Keratinocyte (primary cell): Measurements from ENCODE around the gene CCDC182. TPM values are rescaled to one million over a fixed set of nuclear protein-coding genes. Genes with fewer than 3 reads are reported as not detected.

Experiments used
- DNase-seq: peaks from one replicate; pipeline ENCODE4 v3.0.0-alpha.2; 2011; ENCODE audit warnings: low read depth, missing footprints, low spot score
- FAIRE-seq: peaks from 2 replicates; lab custom pipeline; 2011; peaks lifted over from hg19 to GRCh38; lab: Jason Lieb, UNC
- H2AFZ ChIP-seq: 2 replicates; pipeline ENCODE4 v1.6.0; 2012; ENCODE audit warnings: low read length, control low read depth, inconsistent platforms; ENCODE audit not compliant: control insufficient read depth
- H3K27ac ChIP-seq: 2 replicates; pipeline ENCODE4 v1.5.1; 2011; ENCODE audit warnings: low read length; ENCODE audit not compliant: control insufficient read depth, insufficient read depth
- H3K27me3 ChIP-seq: 3 replicates; pipeline ENCODE4 v1.6.0; 2011; ENCODE audit warnings: low read length; ENCODE audit not compliant: control insufficient read depth, insufficient read depth; ENCODE audit errors: extremely low read depth
- H3K36me3 ChIP-seq, 2 experiments: 2 replicates in 1 of 2; 3 replicates in 1 of 2; pipeline ENCODE4 v1.5.1; 2011; ENCODE audit warnings: low read length in 2 of 2, mild to moderate bottlenecking in 1 of 2; ENCODE audit not compliant: control insufficient read depth in 2 of 2, insufficient read depth in 2 of 2; ENCODE audit errors: extremely low read depth in 1 of 2
- H3K4me1 ChIP-seq: 3 replicates; pipeline ENCODE4 v1.5.1; 2011; ENCODE audit warnings: low read length; ENCODE audit not compliant: control insufficient read depth, insufficient read depth; ENCODE audit errors: extremely low read depth
- H3K4me2 ChIP-seq: 3 replicates; pipeline ENCODE4 v1.6.0; 2011; ENCODE audit warnings: low read depth, low read length; ENCODE audit not compliant: control insufficient read depth, insufficient read depth; ENCODE audit errors: extremely low read depth
- H3K4me3 ChIP-seq, 3 experiments: fragments of 200-600 bp in 1 of 3; sonication (generic) in 1 of 3; 2 replicates in 2 of 3; 3 replicates in 1 of 3; pipeline ENCODE4 v1.5.1; 2011 to 2016; ENCODE audit warnings: low read length in 3 of 3, mild to moderate bottlenecking in 3 of 3, control low read depth in 2 of 3, inconsistent platforms in 1 of 3, low read depth in 1 of 3, mixed read lengths in 1 of 3, mixed run types in 1 of 3, moderate library complexity in 1 of 3; ENCODE audit not compliant: control insufficient read depth in 2 of 3, insufficient read depth in 2 of 3; ENCODE audit errors: extremely low read depth in 1 of 3
- H3K79me2 ChIP-seq: 2 replicates; pipeline ENCODE4 v1.6.0; 2012; ENCODE audit warnings: low read length; ENCODE audit not compliant: control insufficient read depth, insufficient read depth
- H3K9ac ChIP-seq: 3 replicates; pipeline ENCODE4 v1.6.0; 2011; ENCODE audit warnings: low read length; ENCODE audit not compliant: control insufficient read depth, insufficient read depth; ENCODE audit errors: extremely low read depth
- H3K9me1 ChIP-seq: 3 replicates; pipeline ENCODE4 v1.6.0; 2011; ENCODE audit warnings: low read length; ENCODE audit not compliant: control insufficient read depth, insufficient read depth; ENCODE audit errors: extremely low read depth
- H3K9me3 ChIP-seq: 2 replicates; pipeline ENCODE4 v1.5.1; 2012; ENCODE audit warnings: low read depth, low read length; ENCODE audit not compliant: control insufficient read depth
- H4K20me1 ChIP-seq: 3 replicates; pipeline ENCODE4 v1.6.0; 2011; ENCODE audit warnings: low read length; ENCODE audit not compliant: control insufficient read depth, insufficient read depth; ENCODE audit errors: extremely low read depth
- EZH2 ChIP-seq: IDR thresholded peaks from one replicate; pipeline ENCODE4 v1.6.1; 2012; ENCODE audit warnings: inconsistent platforms, mild to moderate bottlenecking, low read length, moderate library complexity
- dilution Hi-C: fragments of 300-500 bp; cut with MboI; formaldehyde crosslinking; loops from one replicate; pipeline ENCODE4 v1.7.0; 2020; ENCODE audit warnings: low sequenced_read_pairs; ENCODE audit not compliant: extremely low pct_ligation_motif_present
- polyA plus RNA-seq, 5 experiments: library from polyadenylated mRNA; depleted of rRNA in 3 of 5; stranded (reverse) in 3 of 5; stranded (forward) in 1 of 5; unstranded in 1 of 5; fragments of >200 nt; gene quantifications; 1 replicate in 1 of 5; 2 replicates in 3 of 5; 3 replicates in 1 of 5; pipeline versions ENCODE4 v1.2.1 to v1.2.3, GENCODE V29; 2011 to 2012; ENCODE audit warnings: missing spikeins in 2 of 5, low read depth in 1 of 5, low replicate concordance in 1 of 5
- TF ChIP-seq, protein P1 (sequence below), 3 experiments: IDR thresholded peaks in 1 of 3; conservative IDR thresholded peaks in 1 of 3; optimal IDR thresholded peaks in 1 of 3; 2 replicates in 2 of 3; 3 replicates in 1 of 3; pipeline versions ENCODE3 to v1.5.1; 2011; ENCODE audit warnings: low read length in 3 of 3, mild to moderate bottlenecking in 3 of 3, moderate library complexity in 2 of 3, control low read depth in 1 of 3, inconsistent platforms in 1 of 3; ENCODE audit not compliant: insufficient read depth in 2 of 3; ENCODE audit errors: extremely low read depth in 1 of 3

CCDC182 gene
- polyA plus RNA-seq, 1 donor (not counting 4 experiments of a cell fraction or from before 2014, with no cell fraction given): not detected

DNA sequence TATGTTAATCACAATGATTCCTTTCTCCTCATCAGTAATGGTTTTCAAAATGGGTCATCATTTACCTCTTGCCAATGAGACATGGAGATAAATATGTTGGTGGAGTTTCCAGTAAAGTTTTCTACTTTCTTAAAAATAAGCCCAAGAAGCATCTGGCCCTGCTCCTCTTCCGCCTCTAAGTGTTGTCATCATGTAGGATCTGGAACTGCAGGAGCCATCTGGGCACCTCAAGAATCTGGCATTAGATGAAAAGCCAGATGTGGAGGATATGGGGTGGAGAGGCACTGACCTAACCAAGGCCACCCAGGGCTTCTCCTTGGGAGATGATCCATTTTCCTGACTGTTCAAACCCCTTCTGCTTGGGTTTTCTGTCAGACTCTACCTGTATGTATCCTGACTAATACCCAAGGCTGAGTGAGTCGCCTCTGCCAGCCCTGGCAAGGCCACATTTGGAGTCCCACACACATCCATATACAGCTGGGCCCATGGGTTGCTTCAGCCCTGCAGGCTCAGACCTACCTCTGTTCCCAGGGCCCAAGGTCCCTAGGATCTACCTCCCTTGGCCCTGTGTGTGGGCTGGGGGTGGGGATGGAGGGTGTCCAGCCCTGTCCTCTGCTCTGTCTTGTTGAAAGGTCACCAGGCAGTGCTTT is 24.6 kb downstream of the CCDC182 start:
- DNase-seq (no peak), FAIRE-seq (no peak)
- Histone ChIP-seq H3K79me2 (no peaks in the 10 kb centered on the region), H3K36me3 (no peaks in the 10 kb centered on the region), H3K9me1 (no peaks in the 10 kb centered on the region), H3K9ac (no peak overlapping the region), H3K4me3 (no peak overlapping the region), H3K27ac (no peak overlapping the region), H2AFZ (no peak overlapping the region), H3K4me2 (no peak overlapping the region), H3K27me3 (peaks cover 17% of the 10 kb centered on the region), H3K4me1 (no peaks in the 10 kb centered on the region), H4K20me1 (no peaks in the 10 kb centered on the region), H3K9me3 (no peaks in the 10 kb centered on the region)
- dilution Hi-C loops: no loop called here
- TF ChIP-seq, protein P1, sequence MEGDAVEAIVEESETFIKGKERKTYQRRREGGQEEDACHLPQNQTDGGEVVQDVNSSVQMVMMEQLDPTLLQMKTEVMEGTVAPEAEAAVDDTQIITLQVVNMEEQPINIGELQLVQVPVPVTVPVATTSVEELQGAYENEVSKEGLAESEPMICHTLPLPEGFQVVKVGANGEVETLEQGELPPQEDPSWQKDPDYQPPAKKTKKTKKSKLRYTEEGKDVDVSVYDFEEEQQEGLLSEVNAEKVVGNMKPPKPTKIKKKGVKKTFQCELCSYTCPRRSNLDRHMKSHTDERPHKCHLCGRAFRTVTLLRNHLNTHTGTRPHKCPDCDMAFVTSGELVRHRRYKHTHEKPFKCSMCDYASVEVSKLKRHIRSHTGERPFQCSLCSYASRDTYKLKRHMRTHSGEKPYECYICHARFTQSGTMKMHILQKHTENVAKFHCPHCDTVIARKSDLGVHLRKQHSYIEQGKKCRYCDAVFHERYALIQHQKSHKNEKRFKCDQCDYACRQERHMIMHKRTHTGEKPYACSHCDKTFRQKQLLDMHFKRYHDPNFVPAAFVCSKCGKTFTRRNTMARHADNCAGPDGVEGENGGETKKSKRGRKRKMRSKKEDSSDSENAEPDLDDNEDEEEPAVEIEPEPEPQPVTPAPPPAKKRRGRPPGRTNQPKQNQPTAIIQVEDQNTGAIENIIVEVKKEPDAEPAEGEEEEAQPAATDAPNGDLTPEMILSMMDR (optimal IDR thresholded peaks at IDR 0.05 in 1 of 3, IDR thresholded peaks at IDR 0.05 in 1 of 3, conservative IDR thresholded peaks at IDR 0.05 in 1 of 3; ENCODE audit: extremely low read depth in 1 of 3, insufficient read depth in 2 of 3, low read length in 3 of 3): no peak
- TF ChIP-seq EZH2: no peak

DNA sequence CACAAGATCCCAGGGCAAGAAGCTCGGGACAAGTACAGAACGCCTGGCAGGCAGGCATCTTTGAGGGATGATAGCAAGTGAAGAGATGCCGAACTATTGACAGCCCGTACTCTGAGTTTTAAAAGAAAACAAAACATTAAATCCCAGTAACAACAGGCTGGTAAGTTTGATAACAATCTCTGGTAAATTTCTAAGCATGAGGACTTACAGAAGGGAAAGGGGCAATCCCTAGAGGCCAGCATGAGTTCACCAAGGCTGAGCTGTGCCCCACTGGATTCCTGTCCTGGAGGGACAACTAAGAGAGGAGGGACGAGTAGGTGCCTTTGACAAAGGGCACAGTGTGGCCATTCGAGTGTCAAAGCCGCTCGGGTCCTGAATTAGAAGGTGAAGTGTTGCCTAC is 26.2 kb downstream of the CCDC182 start:
- Histone ChIP-seq H3K79me2 (no peaks in the 10 kb centered on the region), H3K9ac (no peak overlapping the region), H3K9me1 (no peaks in the 10 kb centered on the region), H3K36me3 (no peaks in the 10 kb centered on the region), H3K4me2 (no peak overlapping the region), H3K4me1 (no peaks in the 10 kb centered on the region), H2AFZ (no peak overlapping the region), H3K27ac (no peak overlapping the region), H3K27me3 (peaks cover 29% of the 10 kb centered on the region), H3K4me3 (no peak overlapping the region), H4K20me1 (no peaks in the 10 kb centered on the region), H3K9me3 (no peaks in the 10 kb centered on the region)
- DNase-seq (no peak), FAIRE-seq (no peak)
- no peak for TF ChIP-seq EZH2
- TF ChIP-seq, protein P1 (optimal IDR thresholded peaks at IDR 0.05 in 1 of 3, IDR thresholded peaks at IDR 0.05 in 1 of 3, conservative IDR thresholded peaks at IDR 0.05 in 1 of 3; ENCODE audit: extremely low read depth in 1 of 3, insufficient read depth in 2 of 3, low read length in 3 of 3): no peak
- dilution Hi-C loops: no loop called here
